Heart left ventricle (tissue), 13 donors: ENCODE data around the gene TRIM29.

ENCODE experiments used
- POLR2A ChIP-seq, 2 donors: fragments of 450-650 bp; IDR thresholded peaks; one replicate each; pipeline ENCODE4 v1.6.1; 2017; ENCODE audit warnings: antibody characterized with exemption in 2 of 2, mild to moderate bottlenecking in 2 of 2, moderate library complexity in 2 of 2
- TF ChIP-seq, protein P1 (sequence below), 12 donors: fragments of 200-600 bp; sonication (generic) in 4 of 12; IDR thresholded peaks; one replicate each; pipeline versions ENCODE4 v1.5.0 to v1.8.0; 2018 to 2022; ENCODE audit warnings: antibody characterized with exemption in 12 of 12, mild to moderate bottlenecking in 5 of 12
- donor health status: ischemic (EF 13 %, LVEDD 7.1; RV severe dilation, severe dysfunction).
- donor health status: DM: no; HTN: yes; CAD: no.
- donor health status: DM: no; HTN: no; CAD: no.
- donor health status: ischemic (EF 25% LVEDD 6.9; RV normal size, moderate dysfunction).
- donor health status: ischemic (EF 25% LVEDD 5.7; RV mildly dilated, moderate dysfunction).
- donor health status: ischemic (EF 35%, LVEDD 5.7; RV mildly dilated, moderate dysfunction).
- donor health status: nonischemic (EF 11% LVEDD 7.7; RV severe dilation, severe dysfunction).
- donor health status: DM: yes; HTN: yes; CAD: no.
- donor health status: PGD.
- donor health status: ischemic (EF 29% LVEDD 5.4; RV normal size, mild dysfunction).
- donor health status: nonischemic (EF 23%, LVEDD 6.1; RV moderate dilation, normal function).

DNA sequence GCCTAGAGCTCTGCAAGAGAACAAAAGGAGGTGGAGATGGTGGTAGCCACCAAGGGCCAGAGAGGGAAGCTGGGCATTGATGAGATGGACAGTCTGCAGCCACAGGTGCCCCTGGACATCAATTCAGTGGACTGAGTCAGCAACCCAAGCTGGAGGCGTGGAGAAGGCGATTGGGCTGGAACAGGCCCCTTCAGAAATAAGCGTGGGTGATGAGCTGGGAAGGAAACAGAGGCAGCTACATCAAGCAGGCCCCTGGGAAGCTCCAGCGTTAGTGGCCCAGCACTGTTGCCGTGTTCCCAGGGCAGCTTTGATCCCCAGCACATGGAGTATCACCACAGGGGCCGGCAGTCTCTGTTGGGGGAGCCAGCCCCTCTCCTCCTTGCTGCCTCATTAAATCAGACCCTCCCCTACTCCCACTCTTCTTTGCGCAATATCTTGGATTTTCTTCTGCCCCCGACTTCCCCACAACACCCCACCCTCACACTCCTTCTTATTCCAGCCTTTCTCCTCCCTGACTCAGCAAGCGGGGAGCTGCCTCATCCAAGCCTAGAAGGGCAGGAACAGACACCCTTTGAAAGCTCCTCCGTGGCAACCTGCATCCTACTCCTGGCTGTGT, 41.3 kb upstream of the TRIM29 start:
- TF ChIP-seq, protein P1, sequence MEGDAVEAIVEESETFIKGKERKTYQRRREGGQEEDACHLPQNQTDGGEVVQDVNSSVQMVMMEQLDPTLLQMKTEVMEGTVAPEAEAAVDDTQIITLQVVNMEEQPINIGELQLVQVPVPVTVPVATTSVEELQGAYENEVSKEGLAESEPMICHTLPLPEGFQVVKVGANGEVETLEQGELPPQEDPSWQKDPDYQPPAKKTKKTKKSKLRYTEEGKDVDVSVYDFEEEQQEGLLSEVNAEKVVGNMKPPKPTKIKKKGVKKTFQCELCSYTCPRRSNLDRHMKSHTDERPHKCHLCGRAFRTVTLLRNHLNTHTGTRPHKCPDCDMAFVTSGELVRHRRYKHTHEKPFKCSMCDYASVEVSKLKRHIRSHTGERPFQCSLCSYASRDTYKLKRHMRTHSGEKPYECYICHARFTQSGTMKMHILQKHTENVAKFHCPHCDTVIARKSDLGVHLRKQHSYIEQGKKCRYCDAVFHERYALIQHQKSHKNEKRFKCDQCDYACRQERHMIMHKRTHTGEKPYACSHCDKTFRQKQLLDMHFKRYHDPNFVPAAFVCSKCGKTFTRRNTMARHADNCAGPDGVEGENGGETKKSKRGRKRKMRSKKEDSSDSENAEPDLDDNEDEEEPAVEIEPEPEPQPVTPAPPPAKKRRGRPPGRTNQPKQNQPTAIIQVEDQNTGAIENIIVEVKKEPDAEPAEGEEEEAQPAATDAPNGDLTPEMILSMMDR (IDR thresholded peaks at IDR 0.05), result no peak
- no peak for TF ChIP-seq POLR2A (IDR thresholded peaks at IDR 0.05)
